Spleen (tissue), 11 donors: ENCODE measurements around the gene RGS7BP. TPM values are rescaled to one million over a fixed set of nuclear protein-coding genes. Genes with fewer than 3 reads are reported as not detected.

Experiments
- DNase-seq: peaks from one replicate; pipeline ENCODE4 v3.0.0-alpha.2; 2020
- H3K27ac ChIP-seq, 8 donors: fragments of 200-600 bp; sonication (generic) in 7 of 8; 1 replicate in 4 of 8; 2 replicates in 4 of 8; pipeline versions ENCODE4 v1.5.0 to v1.8.0; 2016 to 2021; ENCODE audit warnings: inconsistent platforms in 4 of 8, mild to moderate bottlenecking in 4 of 8, moderate library complexity in 1 of 8
- H3K27me3 ChIP-seq, 7 donors: fragments of 200-600 bp; sonication (generic) in 6 of 7; replicated peaks in 1 of 7; 1 replicate in 4 of 7; 2 replicates in 3 of 7; pipeline versions ENCODE4 v1.5.0 to v1.8.0; 2016 to 2021; ENCODE audit warnings: inconsistent platforms in 3 of 7, mild to moderate bottlenecking in 1 of 7
- H3K36me3 ChIP-seq, 6 donors: fragments of 200-600 bp; sonication (generic) in 5 of 6; 1 replicate in 4 of 6; 2 replicates in 2 of 6; pipeline versions ENCODE4 v1.5.0 to v1.8.0; 2016 to 2021; ENCODE audit warnings: inconsistent platforms in 2 of 6
- H3K4me1 ChIP-seq, 6 donors: fragments of 200-600 bp; sonication (generic) in 5 of 6; 1 replicate in 3 of 6; 2 replicates in 3 of 6; pipeline versions ENCODE4 v1.5.0 to v1.8.0; 2016 to 2021; ENCODE audit warnings: inconsistent platforms in 3 of 6
- H3K4me3 ChIP-seq, 8 donors: fragments of 200-600 bp; sonication (generic) in 7 of 8; 1 replicate in 4 of 8; 2 replicates in 4 of 8; pipeline versions ENCODE4 v1.5.0 to v1.8.0; 2016 to 2021; ENCODE audit warnings: inconsistent platforms in 4 of 8, mild to moderate bottlenecking in 4 of 8, moderate library complexity in 2 of 8
- H3K9me3 ChIP-seq, 8 donors: fragments of 200-600 bp; sonication (generic) in 7 of 8; 1 replicate in 4 of 8; 2 replicates in 4 of 8; pipeline versions ENCODE4 v1.5.0 to v1.8.0; 2016 to 2021; ENCODE audit warnings: inconsistent platforms in 4 of 8
- CTCF ChIP-seq, 11 experiments: fragments of 200-600 bp in 7 of 11; fragments of 450-650 bp in 4 of 11; sonication (generic) in 4 of 11; IDR thresholded peaks in 8 of 11; conservative IDR thresholded peaks in 3 of 11; 1 replicate in 7 of 11; 2 replicates in 4 of 11; pipeline versions ENCODE4 v1.4.0 to v1.8.0; 2016 to 2021; ENCODE audit warnings: antibody characterized with exemption in 11 of 11, inconsistent platforms in 4 of 11, mild to moderate bottlenecking in 1 of 11
- POLR2A ChIP-seq, 3 donors: fragments of 450-650 bp; IDR thresholded peaks; one replicate each; pipeline ENCODE4 v1.5.1; 2017; ENCODE audit warnings: antibody characterized with exemption in 3 of 3, mild to moderate bottlenecking in 1 of 3
- POLR2AphosphoS5 ChIP-seq, 3 donors: sonication (generic); formaldehyde crosslinking; IDR thresholded peaks; one replicate each; pipeline ENCODE4 v1.5.1; 2017; ENCODE audit warnings: antibody characterized with exemption in 3 of 3
- WGBS, 5 donors: extraction: QIAGEN DNeasy Blood & Tissue Kit in 3 of 5; methylation state at CpG; one replicate each; pipeline versions ENCODE4 v1.1.5 to v1.1.7; 2013 to 2018; 5-methylcytosine and 5-hydroxymethylcytosine counted together
- intact Hi-C: fragments of 100-400 bp; cut with DNase I; formaldehyde crosslinking; loops from one replicate; pipeline ENCODE4 v1.15.0; 2023; ENCODE audit warnings: low total_unique reads
- polyA plus RNA-seq, 3 donors: library from polyadenylated mRNA; stranded (reverse); fragments of 200-250 nt; gene quantifications; one replicate each; pipeline ENCODE4 v1.2.1, GENCODE V29; 2013
- total RNA-seq, 7 donors: library from RNA; depleted of rRNA in 3 of 7; stranded (reverse); fragments of >200 nt in 3 of 7; fragmentation: NEBNext Ultra II Directional in 4 of 7; extraction: Animal tissue kit (Norgen Biotek cat#: 25700) in 4 of 7; gene quantifications; one replicate each; pipeline versions ENCODE4 v1.1.0 to v1.2.1, GENCODE V29; 2016 to 2021
- donor health status: healthy with polysubstance abuse.
- donor health status: DM: no; HTN: no; CAD: no; lungs with moderate emphysema.
- donor health status: DM: no; HTN: no; CAD: no.
- donor health status: Bipolar disorder and iron deficiency.
- donor health status: healthy.
- donor health status: DM: no; HTN: no; CAD: no.
- donor health status: DM: yes; HTN: yes; CAD: no.

Gene RGS7BP
- total and polyA plus RNA-seq, 10 donors = 0.11 to 3.7 (median 0.73) TPM

- 87 to 95% (median 94%) methylated on average over 3 of the region's 3 CpGs for WGBS, 5 donors
- Histone ChIP-seq H3K9me3 (peaks cover 0 to 16% (median 11%) of the 10 kb centered on the region in 8 donors), H3K4me3 (no peak overlapping the region), H3K27me3 (peaks cover 0 to 6% (median 0%) of the 10 kb centered on the region in 7 donors), H3K27ac (no peak overlapping the region), H3K36me3 (no peaks in the 10 kb centered on the region), H3K4me1 (no peaks in the 10 kb centered on the region)
- TF ChIP-seq POLR2A (IDR thresholded peaks at IDR 0.05) (no peak), POLR2AphosphoS5 (IDR thresholded peaks at IDR 0.05) (no peak), CTCF (IDR thresholded peaks at IDR 0.05 in 8 of 11, conservative IDR thresholded peaks at IDR 0.05 in 3 of 11) (no peak)
- no peak for DNase-seq
- intact Hi-C loops = no loop called here
Observed at GRCh38 chr5:64653766-64654560, 148.1 kb downstream of the RGS7BP start.

GRCh38 chr5:64654561-64654938, 148.7 kb downstream of the RGS7BP start:
- intact Hi-C loops = no loop called here
- WGBS, 5 donors = 85 to 95% (median 92%) methylated on average over 2 of the region's 2 CpGs
- peaks cover 0 to 16% (median 11%) of the 10 kb centered on the region in 8 donors for H3K9me3 ChIP-seq
- DNase-seq = no peak
- TF ChIP-seq CTCF (IDR thresholded peaks at IDR 0.05 in 8 of 11, conservative IDR thresholded peaks at IDR 0.05 in 3 of 11) = no peak
- TF ChIP-seq POLR2A (IDR thresholded peaks at IDR 0.05) = no peak
- TF ChIP-seq POLR2AphosphoS5 (IDR thresholded peaks at IDR 0.05) = no peak
- H3K4me3 ChIP-seq = no peak overlapping the region
- no peaks in the 10 kb centered on the region for H3K36me3 ChIP-seq
- peaks cover 0 to 6% (median 0%) of the 10 kb centered on the region in 7 donors for H3K27me3 ChIP-seq
- no peak overlapping the region for H3K27ac ChIP-seq
- no peaks in the 10 kb centered on the region for H3K4me1 ChIP-seq

GRCh38 chr5:64655596-64655995, 149.8 kb downstream of the RGS7BP start:
- no peak for DNase-seq
- Histone ChIP-seq H3K4me1 (no peaks in the 10 kb centered on the region), H3K36me3 (no peaks in the 10 kb centered on the region), H3K27me3 (peaks cover 0 to 6% (median 0%) of the 10 kb centered on the region in 7 donors), H3K9me3 (peaks cover 0 to 16% (median 11%) of the 10 kb centered on the region in 8 donors), H3K4me3 (no peak overlapping the region), H3K27ac (no peak overlapping the region)
- intact Hi-C loops = no loop called here
- no peak for TF ChIP-seq POLR2A (IDR thresholded peaks at IDR 0.05)
- TF ChIP-seq CTCF (IDR thresholded peaks at IDR 0.05 in 8 of 11, conservative IDR thresholded peaks at IDR 0.05 in 3 of 11) = no peak
- TF ChIP-seq POLR2AphosphoS5 (IDR thresholded peaks at IDR 0.05) = no peak
- 59 to 91% (median 64%) methylated on average over 1 of the region's 1 CpG for WGBS, 5 donors

- DNase-seq = no peak
- intact Hi-C loops = no loop called here
- TF ChIP-seq POLR2A (IDR thresholded peaks at IDR 0.05) (no peak), POLR2AphosphoS5 (IDR thresholded peaks at IDR 0.05) (no peak), CTCF (IDR thresholded peaks at IDR 0.05 in 8 of 11, conservative IDR thresholded peaks at IDR 0.05 in 3 of 11) (no peak)
- 81 to 87% (median 86%) methylated on average over 3 of the region's 3 CpGs for WGBS, 5 donors
- Histone ChIP-seq H3K36me3 (no peaks in the 10 kb centered on the region), H3K27ac (no peak overlapping the region), H3K4me1 (no peaks in the 10 kb centered on the region), H3K9me3 (peaks cover 0 to 14% (median 10%) of the 10 kb centered on the region in 8 donors), H3K4me3 (no peak overlapping the region), H3K27me3 (peaks cover 0 to 20% (median 0%) of the 10 kb centered on the region in 7 donors)
Observed at GRCh38 chr5:64659289-64659688, 153.5 kb downstream of the RGS7BP start.
